BJ (cell line): ENCODE measurements around the gene SIX5. TPM values are rescaled to one million over a fixed set of nuclear protein-coding genes. Genes with fewer than 3 reads are reported as not detected.
A peak's percentile ranks its signal among the peaks of the same experiment; 100 is the strongest.

ENCODE experiments used
- CTCF ChIA-PET: fragments of 350-600 bp; formaldehyde crosslinking; extraction: SDS; loops from one replicate; lab custom pipeline; 2021; ENCODE audit warnings: antibody characterized with exemption, inconsistent platforms; lab: Yijun Ruan, JAX
- POLR2A ChIA-PET: fragments of 300-600 bp; sonication (Branson Sonifier 250); formaldehyde crosslinking; extraction: SDS; loops from one replicate; lab custom pipeline; 2021; ENCODE audit warnings: antibody characterized with exemption; lab: Charles Lee
- DNase-seq: peaks from one replicate; pipeline ENCODE4 v3.0.0-alpha.2; 2011; ENCODE audit warnings: low read depth
- H3K27me3 ChIP-seq: 2 replicates; pipeline ENCODE4 v1.6.0; 2011; ENCODE audit warnings: low read length; ENCODE audit not compliant: control insufficient read depth, insufficient read depth
- H3K36me3 ChIP-seq: 2 replicates; pipeline ENCODE4 v1.5.1; 2011; ENCODE audit warnings: low read length; ENCODE audit not compliant: control insufficient read depth, insufficient read depth
- H3K4me3 ChIP-seq: 2 replicates; pipeline ENCODE4 v1.5.1; 2011; ENCODE audit warnings: low read depth, mild to moderate bottlenecking, control low read depth, low read length
- CTCF ChIP-seq: IDR thresholded peaks from 2 replicates; pipeline ENCODE4 v1.5.1; 2011; ENCODE audit warnings: low read depth, mild to moderate bottlenecking, control low read depth, inconsistent platforms, low read length, moderate library complexity; ENCODE audit not compliant: insufficient read depth
- polyA plus RNA-seq: library from polyadenylated mRNA; depleted of rRNA; stranded (reverse); fragments of >200 nt; gene quantifications from 2 replicates; pipeline ENCODE4 v1.2.3, GENCODE V29; 2011

Gene SIX5
- polyA plus RNA-seq, 1 experiment: 12.5 TPM

- Histone ChIP-seq H3K4me3 (peak overlapping the region; percentile 77; the same call in 1 of the 2 replicates), H3K36me3 (peaks cover 28% of the 10 kb centered on the region)
- POLR2A ChIA-PET: no interaction called here
Observed at GRCh38 chr19:45780146-45780447, 11.0 kb upstream of the SIX5 start.

GRCh38 chr19:45779231-45780145 is 10.4 kb upstream of the SIX5 start:
- H3K36me3 ChIP-seq: peaks cover 31% of the 10 kb centered on the region
- DNase-seq: no peak
- 0 out of 2 replicates have a peak overlapping the region, but pooled peaks have one; percentile 77 for H3K4me3 ChIP-seq
- ChIA-PET POLR2A (no interaction called here), CTCF (interaction anchor here (1.2 to 3.8 kb wide), 3 partner anchors 9 to 20 kb away, joined by 4 to 31 read pairs (median 10); partner anchors contain the start of gene SIX5)
- peak; percentile 32 for TF ChIP-seq CTCF
- no peaks in the 10 kb centered on the region for H3K27me3 ChIP-seq

More at GRCh38 chr19:45780146-45780447, 11.0 kb upstream of the SIX5 start:
- no peak for DNase-seq
- H3K27me3 ChIP-seq: no peaks in the 10 kb centered on the region
- TF ChIP-seq CTCF: no peak
- CTCF ChIA-PET: interaction anchor here (1.4 to 3.8 kb wide), 2 partner anchors 10 to 19 kb away, joined by 10 to 31 read pairs; partner anchors contain the start of gene SIX5

GRCh38 chr19:45778010-45778661 is 9.1 kb upstream of the SIX5 start:
- ChIA-PET POLR2A (no interaction called here), CTCF (no interaction called here)
- Histone ChIP-seq H3K27me3 (no peaks in the 10 kb centered on the region), H3K36me3 (peaks cover 36% of the 10 kb centered on the region), H3K4me3 (no peak overlapping the region)
- no peak for DNase-seq
- TF ChIP-seq CTCF: no peak

GRCh38 chr19:45777395-45777961 is 8.4 kb upstream of the SIX5 start:
- POLR2A ChIA-PET: no interaction called here
- Histone ChIP-seq H3K4me3 (no peak overlapping the region), H3K36me3 (peaks cover 41% of the 10 kb centered on the region), H3K27me3 (no peaks in the 10 kb centered on the region)
- CTCF ChIA-PET: no interaction called here
- DNase-seq: no peak
- TF ChIP-seq CTCF: no peak

- H3K27me3 ChIP-seq: no peaks in the 10 kb centered on the region
- no peak for DNase-seq
- no peak overlapping the region for H3K4me3 ChIP-seq
- POLR2A ChIA-PET: no interaction called here
- H3K36me3 ChIP-seq: peaks cover 56% of the 10 kb centered on the region
- TF ChIP-seq CTCF: no peak
- CTCF ChIA-PET: interaction anchor here (1.1 kb wide), 1 partner anchor 24 kb away, joined by 4 read pairs; no protein-coding TSS in a partner anchor
Observed at GRCh38 chr19:45774765-45775164, 5.7 kb upstream of the SIX5 start.
